Breast epithelium (tissue), 3 donors: ENCODE measurements around the gene UTP25.

ENCODE experiments used
- POLR2A ChIP-seq: fragments of 450-650 bp; IDR thresholded peaks from one replicate; pipeline ENCODE4 v1.6.1; 2016; ENCODE audit warnings: antibody characterized with exemption, mild to moderate bottlenecking, moderate library complexity
- TF ChIP-seq, protein P1 (sequence below), 3 donors: fragments of 450-650 bp; IDR thresholded peaks; one replicate each; pipeline ENCODE4 v1.5.1; 2016 to 2017; ENCODE audit warnings: antibody characterized with exemption in 3 of 3, mild to moderate bottlenecking in 3 of 3, moderate library complexity in 3 of 3

- no peak for TF ChIP-seq POLR2A
- TF ChIP-seq, protein P1, sequence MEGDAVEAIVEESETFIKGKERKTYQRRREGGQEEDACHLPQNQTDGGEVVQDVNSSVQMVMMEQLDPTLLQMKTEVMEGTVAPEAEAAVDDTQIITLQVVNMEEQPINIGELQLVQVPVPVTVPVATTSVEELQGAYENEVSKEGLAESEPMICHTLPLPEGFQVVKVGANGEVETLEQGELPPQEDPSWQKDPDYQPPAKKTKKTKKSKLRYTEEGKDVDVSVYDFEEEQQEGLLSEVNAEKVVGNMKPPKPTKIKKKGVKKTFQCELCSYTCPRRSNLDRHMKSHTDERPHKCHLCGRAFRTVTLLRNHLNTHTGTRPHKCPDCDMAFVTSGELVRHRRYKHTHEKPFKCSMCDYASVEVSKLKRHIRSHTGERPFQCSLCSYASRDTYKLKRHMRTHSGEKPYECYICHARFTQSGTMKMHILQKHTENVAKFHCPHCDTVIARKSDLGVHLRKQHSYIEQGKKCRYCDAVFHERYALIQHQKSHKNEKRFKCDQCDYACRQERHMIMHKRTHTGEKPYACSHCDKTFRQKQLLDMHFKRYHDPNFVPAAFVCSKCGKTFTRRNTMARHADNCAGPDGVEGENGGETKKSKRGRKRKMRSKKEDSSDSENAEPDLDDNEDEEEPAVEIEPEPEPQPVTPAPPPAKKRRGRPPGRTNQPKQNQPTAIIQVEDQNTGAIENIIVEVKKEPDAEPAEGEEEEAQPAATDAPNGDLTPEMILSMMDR (IDR thresholded peaks at IDR 0.05), result no peak
These were observed 13.9 kb upstream of the UTP25 start for GRCh38 chr1:209813902-209814301.
